Upper lobe of right lung (tissue), 1 donor: ENCODE results near the gene PDCD4. TPM values are rescaled to one million over a fixed set of nuclear protein-coding genes. Genes with fewer than 3 reads are reported as not detected.

Experiments used
- ATAC-seq: fragments of 200-7000 bp; cut with Tn5 transposase; one replicate; pipeline ENCODE4 v1.9.1; 2020; ENCODE audit warnings: mild to moderate bottlenecking, moderate library complexity
- DNase-seq: peaks from one replicate; pipeline ENCODE4 v3.0.0-alpha.2; 2020
- H3K27ac ChIP-seq: fragments of 200-600 bp; one replicate; pipeline ENCODE4 v1.8.0; 2022
- H3K27me3 ChIP-seq: fragments of 200-600 bp; one replicate; pipeline ENCODE4 v1.8.0; 2022; ENCODE audit warnings: mild to moderate bottlenecking
- H3K36me3 ChIP-seq: fragments of 200-600 bp; one replicate; pipeline ENCODE4 v1.8.0; 2022
- H3K4me1 ChIP-seq: fragments of 200-600 bp; one replicate; pipeline ENCODE4 v1.8.0; 2022
- H3K4me3 ChIP-seq: fragments of 200-600 bp; one replicate; pipeline ENCODE4 v1.8.0; 2022; ENCODE audit warnings: mild to moderate bottlenecking
- H3K9me3 ChIP-seq: fragments of 200-600 bp; one replicate; pipeline ENCODE4 v1.8.0; 2022
- CTCF ChIP-seq: fragments of 200-600 bp; IDR thresholded peaks from one replicate; pipeline ENCODE4 v1.8.0; 2022; ENCODE audit warnings: antibody characterized with exemption
- intact Hi-C: fragments of 100-400 bp; cut with DNase I; formaldehyde crosslinking; loops from one replicate; pipeline ENCODE4 v1.11.0; 2022
- total RNA-seq: library from RNA; stranded (reverse); fragmentation: NEBNext Ultra II Directional; extraction: Animal tissue kit (Norgen Biotek cat#: 25700); gene quantifications from one replicate; pipeline ENCODE4 v1.2.1, GENCODE V29; 2021
- donor health status: DM: no; HTN: yes; CAD: no; lungs with severe emphysema.

PDCD4 gene
- total RNA-seq, 1 donor from 2014 or later: 48.6 TPM

- intact Hi-C loops: no loop called here
- Histone ChIP-seq H3K36me3 (no peaks in the 10 kb centered on the region), H3K4me3 (no peak overlapping the region), H3K27ac (no peak overlapping the region), H3K4me1 (peaks cover 21% of the 10 kb centered on the region), H3K27me3 (no peaks in the 10 kb centered on the region), H3K9me3 (no peaks in the 10 kb centered on the region)
- ATAC-seq (no peak), DNase-seq (no peak)
- TF ChIP-seq CTCF: no peak
Observed at GRCh38 chr10:110825508-110825907, 46.2 kb upstream of the PDCD4 start.

- no peak overlapping the region for H3K27ac ChIP-seq
- ATAC-seq: no peak
- H3K9me3 ChIP-seq: no peaks in the 10 kb centered on the region
- TF ChIP-seq CTCF: no peak
- no peak overlapping the region for H3K4me3 ChIP-seq
- no peaks in the 10 kb centered on the region for H3K27me3 ChIP-seq
- no peak for DNase-seq
- H3K36me3 ChIP-seq: no peaks in the 10 kb centered on the region
- H3K4me1 ChIP-seq: peaks cover 5% of the 10 kb centered on the region
- intact Hi-C loops: no loop called here
Observed at GRCh38 chr10:110827410-110827809, 44.3 kb upstream of the PDCD4 start.

- TF ChIP-seq CTCF: no peak
- intact Hi-C loops: no loop called here
- no peak overlapping the region for H3K27ac ChIP-seq
- H3K27me3 ChIP-seq: no peaks in the 10 kb centered on the region
- no peaks in the 10 kb centered on the region for H3K9me3 ChIP-seq
- no peak for ATAC-seq
- peaks cover under 1% of the 10 kb centered on the region for H3K4me1 ChIP-seq
- no peak for DNase-seq
- no peak overlapping the region for H3K4me3 ChIP-seq
- H3K36me3 ChIP-seq: no peaks in the 10 kb centered on the region
Observed at GRCh38 chr10:110827875-110828274, 43.9 kb upstream of the PDCD4 start.

- ATAC-seq: no peak
- intact Hi-C loops: no loop called here
- Histone ChIP-seq H3K4me3 (no peak overlapping the region), H3K27ac (no peak overlapping the region), H3K36me3 (no peaks in the 10 kb centered on the region), H3K27me3 (no peaks in the 10 kb centered on the region), H3K4me1 (no peaks in the 10 kb centered on the region), H3K9me3 (no peaks in the 10 kb centered on the region)
- no peak for DNase-seq
- TF ChIP-seq CTCF: no peak
Observed at GRCh38 chr10:110828525-110828924, 43.2 kb upstream of the PDCD4 start.

GRCh38 chr10:110829721-110830410 lies 41.9 kb upstream of the PDCD4 start:
- Histone ChIP-seq H3K36me3 (no peaks in the 10 kb centered on the region), H3K4me3 (no peak overlapping the region), H3K27me3 (no peaks in the 10 kb centered on the region), H3K27ac (no peak overlapping the region), H3K4me1 (no peaks in the 10 kb centered on the region), H3K9me3 (no peaks in the 10 kb centered on the region)
- no peak for DNase-seq
- intact Hi-C loops: no loop called here
- TF ChIP-seq CTCF: no peak
- ATAC-seq: no peak
